H1 (cell line): Measurements from ENCODE around the gene TNIK. TPM values are rescaled to one million over a fixed set of nuclear protein-coding genes. Genes with fewer than 3 reads are reported as not detected.

Experiments used
- CTCF ChIA-PET: fragments of 300-600 bp; sonication (Branson Sonifier 250); formaldehyde crosslinking; loops from one replicate; lab custom pipeline; 2021; ENCODE audit not compliant: partially characterized antibody; lab: Charles Lee
- POLR2A ChIA-PET: fragments of 300-600 bp; sonication (Branson Sonifier 250); formaldehyde crosslinking; loops from one replicate; lab custom pipeline; 2021; ENCODE audit warnings: inconsistent platforms; ENCODE audit not compliant: partially characterized antibody; lab: Charles Lee
- DNase-seq, 2 experiments: peaks; one replicate each; pipeline versions ENCODE4 v3.0.0 to v3.0.0-alpha.2; 2010 to 2022; ENCODE audit warnings: low spot score in 2 of 2, low read depth in 1 of 2, mixed read lengths in 1 of 2
- FAIRE-seq: peaks from 2 replicates; lab custom pipeline; 2011; peaks lifted over from hg19 to GRCh38; lab: Jason Lieb, UNC
- H2AFZ ChIP-seq: 2 replicates; pipeline ENCODE4 v1.8.1; 2012; ENCODE audit warnings: low read length, inconsistent platforms
- H2AK5ac ChIP-seq: 2 replicates; pipeline ENCODE4 v1.6.1; 2013; ENCODE audit warnings: low read depth, low read length
- H2BK120ac ChIP-seq: replicated peaks from 2 replicates; pipeline ENCODE3; 2013; ENCODE audit warnings: low read depth, low read length, inconsistent platforms
- H2BK12ac ChIP-seq: 2 replicates; pipeline ENCODE4 v1.6.1; 2013; ENCODE audit warnings: low read depth, low read length
- H2BK15ac ChIP-seq: 2 replicates; pipeline ENCODE4 v1.6.1; 2013; ENCODE audit warnings: low read length
- H2BK20ac ChIP-seq: 2 replicates; pipeline ENCODE4 v1.6.1; 2013; ENCODE audit warnings: low read length
- H2BK5ac ChIP-seq: 2 replicates; pipeline ENCODE4 v1.6.1; 2013; ENCODE audit warnings: low read depth, low read length
- H3K14ac ChIP-seq: 2 replicates; pipeline ENCODE4 v1.6.1; 2013; ENCODE audit warnings: inconsistent platforms; ENCODE audit not compliant: insufficient read length
- H3K18ac ChIP-seq: 2 replicates; pipeline ENCODE4 v1.6.1; 2013; ENCODE audit warnings: low read length; ENCODE audit errors: extremely low read depth
- H3K23ac ChIP-seq: 2 replicates; pipeline ENCODE4 v1.6.1; 2013; ENCODE audit warnings: inconsistent platforms; ENCODE audit not compliant: insufficient read length
- H3K23me2 ChIP-seq: 2 replicates; pipeline ENCODE4 v1.6.1; 2013; ENCODE audit warnings: low read depth, low read length
- H3K27ac ChIP-seq: 2 replicates; pipeline ENCODE4 v1.6.1; 2011; ENCODE audit warnings: low read depth, low read length, inconsistent platforms
- H3K27me3 ChIP-seq, 4 experiments: replicated peaks in 1 of 4; 1 replicate in 1 of 4; 2 replicates in 3 of 4; pipeline versions ENCODE4 v1.6.1 to v1.8.1; 2011 to 2013; ENCODE audit warnings: low read length in 3 of 4, mild to moderate bottlenecking in 3 of 4, inconsistent platforms in 2 of 4, mixed read lengths in 2 of 4, moderate library complexity in 1 of 4; ENCODE audit not compliant: control insufficient read depth in 3 of 4, insufficient read depth in 3 of 4; ENCODE audit errors: extremely low read depth in 1 of 4
- H3K36me3 ChIP-seq, 4 experiments: 2 replicates each; pipeline versions ENCODE4 v1.6.1 to v1.8.1; 2011 to 2013; ENCODE audit warnings: mild to moderate bottlenecking in 4 of 4, low read length in 3 of 4, moderate library complexity in 2 of 4, control low read depth in 1 of 4, inconsistent platforms in 1 of 4; ENCODE audit not compliant: insufficient read depth in 4 of 4, control insufficient read depth in 2 of 4
- H3K4ac ChIP-seq: replicated peaks from 2 replicates; pipeline ENCODE3; 2013; ENCODE audit warnings: low read length, low read depth, mixed read lengths, inconsistent platforms; ENCODE audit not compliant: insufficient read length
- H3K4me1 ChIP-seq, 4 experiments: replicated peaks in 1 of 4; 1 replicate in 1 of 4; 2 replicates in 3 of 4; pipeline versions ENCODE4 v1.6.1 to v1.8.1; 2011 to 2013; ENCODE audit warnings: low read length in 3 of 4, inconsistent platforms in 2 of 4, mixed read lengths in 1 of 4; ENCODE audit not compliant: insufficient read depth in 4 of 4, control insufficient read depth in 3 of 4
- H3K4me2 ChIP-seq, 2 experiments: 2 replicates each; pipeline versions ENCODE4 v1.6.1 to v1.8.1; 2011 to 2013; ENCODE audit warnings: low read depth in 2 of 2, low read length in 2 of 2, control low read depth in 1 of 2, inconsistent platforms in 1 of 2, mild to moderate bottlenecking in 1 of 2; ENCODE audit not compliant: insufficient read depth in 1 of 2
- H3K4me3 ChIP-seq, 4 experiments: fragments of 200-600, 300-600 bp in 1 of 4; sonication (generic), shearing (Covaris generic), sonication (Bioruptor Twin) in 1 of 4; 2 replicates each; pipeline versions ENCODE4 v1.5.1 to v1.8.1; 2011 to 2016; ENCODE audit warnings: low read length in 4 of 4, low read depth in 3 of 4, control low read depth in 2 of 4, inconsistent platforms in 2 of 4, mild to moderate bottlenecking in 2 of 4, mixed read lengths in 1 of 4, moderate library complexity in 1 of 4; ENCODE audit not compliant: insufficient read depth in 2 of 4; ENCODE audit errors: extremely low read depth in 1 of 4
- H3K56ac ChIP-seq: replicated peaks from 2 replicates; pipeline ENCODE3; 2013; ENCODE audit warnings: low read depth, mild to moderate bottlenecking, mixed read lengths, low read length, inconsistent platforms; ENCODE audit not compliant: insufficient read length
- H3K79me1 ChIP-seq: 2 replicates; pipeline ENCODE4 v1.6.1; 2013; ENCODE audit warnings: low read depth, low read length, control low read depth
- H3K79me2 ChIP-seq, 2 experiments: 2 replicates each; pipeline versions ENCODE4 v1.6.1 to v1.8.1; 2012 to 2013; ENCODE audit warnings: low read length in 2 of 2, mild to moderate bottlenecking in 2 of 2, inconsistent platforms in 1 of 2; ENCODE audit not compliant: insufficient read depth in 2 of 2, control insufficient read depth in 1 of 2
- H3K9ac ChIP-seq, 4 experiments: replicated peaks in 1 of 4; 1 replicate in 1 of 4; 2 replicates in 3 of 4; pipeline versions ENCODE4 v1.6.1 to v1.8.1; 2011 to 2013; ENCODE audit warnings: low read depth in 3 of 4, low read length in 3 of 4, control low read depth in 2 of 4, mild to moderate bottlenecking in 2 of 4, moderate library complexity in 2 of 4, inconsistent platforms in 1 of 4; ENCODE audit errors: extremely low read depth in 1 of 4
- H3K9me3 ChIP-seq, 2 experiments: 2 replicates each; pipeline versions ENCODE4 v1.6.1 to v1.8.1; 2012 to 2013; ENCODE audit warnings: mild to moderate bottlenecking in 2 of 2, moderate library complexity in 2 of 2, control low read depth in 1 of 2, inconsistent platforms in 1 of 2, low read depth in 1 of 2, low read length in 1 of 2, mixed read lengths in 1 of 2; ENCODE audit not compliant: insufficient read depth in 2 of 2
- H4K20me1 ChIP-seq, 2 experiments: replicated peaks in 1 of 2; 2 replicates each; pipeline versions ENCODE3 to v1.8.1; 2011 to 2013; ENCODE audit warnings: inconsistent platforms in 2 of 2, low read length in 2 of 2, mild to moderate bottlenecking in 1 of 2; ENCODE audit not compliant: insufficient read depth in 2 of 2, control insufficient read depth in 1 of 2
- H4K5ac ChIP-seq: 2 replicates; pipeline ENCODE4 v1.6.1; 2013; ENCODE audit warnings: low read length, low read depth, mixed read lengths, inconsistent platforms; ENCODE audit not compliant: insufficient read length
- H4K8ac ChIP-seq: 2 replicates; pipeline ENCODE4 v1.8.0; 2013; ENCODE audit warnings: mild to moderate bottlenecking, moderate library complexity, low read length, inconsistent platforms; ENCODE audit not compliant: insufficient read depth; ENCODE audit errors: extremely low read depth
- H4K91ac ChIP-seq: replicated peaks from 2 replicates; pipeline ENCODE3; 2013; ENCODE audit warnings: low read length, mixed read lengths, inconsistent platforms; ENCODE audit not compliant: insufficient read length
- BACH1 ChIP-seq: IDR thresholded peaks from 2 replicates; pipeline ENCODE4 v1.6.1; 2012; ENCODE audit warnings: low read length, improper control_type of control experiment
- BRCA1 ChIP-seq: IDR thresholded peaks from 2 replicates; pipeline ENCODE4 v1.6.1; 2012; ENCODE audit warnings: low read depth, low read length, improper control_type of control experiment
- CBX5 ChIP-seq: fragments of 300-800, 300-1000 bp; sonication (generic); IDR thresholded peaks from 2 replicates; pipeline ENCODE4 v1.7.1; 2016; ENCODE audit warnings: antibody characterized with exemption, low read length, low read depth
- CBX8 ChIP-seq: fragments of 300-800, 300-1000 bp; sonication (generic); IDR thresholded peaks from 2 replicates; pipeline ENCODE4 v1.7.1; 2016; ENCODE audit warnings: low read depth, low read length, borderline replicate concordance
- CEBPB ChIP-seq: IDR thresholded peaks from 2 replicates; pipeline ENCODE4 v1.6.1; 2012; ENCODE audit warnings: low read depth, low read length
- CHD2 ChIP-seq: IDR thresholded peaks from 2 replicates; pipeline ENCODE4 v1.6.1; 2012; ENCODE audit warnings: low read length, improper control_type of control experiment
- EP300 ChIP-seq, 2 experiments: IDR thresholded peaks; 1 replicate in 1 of 2; 2 replicates in 1 of 2; pipeline ENCODE4 v1.6.1; 2011 to 2012; ENCODE audit warnings: low read depth in 2 of 2, low read length in 2 of 2, mild to moderate bottlenecking in 2 of 2, borderline replicate concordance in 1 of 2, inconsistent platforms in 1 of 2, moderate library complexity in 1 of 2
- HDAC2 ChIP-seq, 2 experiments: fragments of 300-600 bp in 1 of 2; sonication (generic) in 1 of 2; IDR thresholded peaks; 2 replicates each; pipeline ENCODE4 v1.6.1; 2011 to 2012; ENCODE audit warnings: low read depth in 2 of 2, low read length in 2 of 2, mild to moderate bottlenecking in 2 of 2, moderate library complexity in 2 of 2, borderline replicate concordance in 1 of 2, inconsistent platforms in 1 of 2
- JUND ChIP-seq: IDR thresholded peaks from 2 replicates; pipeline ENCODE4 v1.6.1; 2011; ENCODE audit warnings: mild to moderate bottlenecking, improper control_type of control experiment, low read length
- POLR2A ChIP-seq, 2 experiments: IDR thresholded peaks; 1 replicate in 1 of 2; 2 replicates in 1 of 2; pipeline ENCODE4 v1.6.1; 2011; ENCODE audit warnings: low read depth in 2 of 2, low read length in 2 of 2, mild to moderate bottlenecking in 2 of 2; ENCODE audit errors: control extremely low read depth in 1 of 2
- RAD21 ChIP-seq, 2 experiments: IDR thresholded peaks in 1 of 2; conservative IDR thresholded peaks in 1 of 2; 2 replicates each; pipeline ENCODE4 v1.6.1; 2011; ENCODE audit warnings: low read depth in 2 of 2, low read length in 2 of 2, improper control_type of control experiment in 1 of 2, inconsistent platforms in 1 of 2, mild to moderate bottlenecking in 1 of 2, moderate library complexity in 1 of 2
- SP4 ChIP-seq: IDR thresholded peaks from 2 replicates; pipeline ENCODE4 v1.6.1; 2012; ENCODE audit warnings: low read length, inconsistent platforms
- SRF ChIP-seq: IDR thresholded peaks from 2 replicates; pipeline ENCODE4 v1.6.1; 2011; ENCODE audit warnings: mild to moderate bottlenecking, low read depth, low read length, moderate library complexity
- TAF1 ChIP-seq: IDR thresholded peaks from 2 replicates; pipeline ENCODE4 v1.6.1; 2011; ENCODE audit warnings: mild to moderate bottlenecking, low read depth, low read length
- TBP ChIP-seq: IDR thresholded peaks from 2 replicates; pipeline ENCODE4 v1.6.1; 2011; ENCODE audit warnings: low read depth, low read length, improper control_type of control experiment
- WGBS, 2 experiments: shearing (Covaris generic) in 1 of 2; methylation state at CpG; one replicate each; pipeline versions ENCODE4 v1.1.6 to v1.1.7; 2013 to 2015; ENCODE audit warnings: low lambda C conversion rate in 2 of 2, mixed read lengths in 2 of 2, inconsistent platforms in 1 of 2, low coverage in 1 of 2, missing lambda C conversion rate in 1 of 2; ENCODE audit not compliant: insufficient replicate concordance in 2 of 2, insufficient coverage in 1 of 2, insufficient read length in 1 of 2; ENCODE audit errors: extremely low coverage in 1 of 2, missing lambda C conversion rate in 1 of 2; 5-methylcytosine and 5-hydroxymethylcytosine counted together
- polyA plus RNA-seq, 7 experiments: library from polyadenylated mRNA; depleted of rRNA in 3 of 7; stranded (reverse) in 5 of 7; unstranded in 2 of 7; fragments of >200 nt in 5 of 7; fragments of 200-250 nt in 2 of 7; gene quantifications; 1 replicate in 5 of 7; 2 replicates in 1 of 7; 4 replicates in 1 of 7; pipeline versions ENCODE4 v1.2.1 to v1.2.3, GENCODE V29; 2011 to 2013; ENCODE audit warnings: missing spikeins in 2 of 7, mixed read lengths in 2 of 7
- total RNA-seq: library from RNA; stranded (reverse); fragmentation: NEBNext Ultra II Directional; extraction: Animal tissue kit (Norgen Biotek cat#: 25700); gene quantifications from 2 replicates; pipeline ENCODE4 v1.2.1, GENCODE V29; 2021

Gene TNIK
- total and polyA plus RNA-seq, 2 of the 8 experiments (the other 6 are each of a cell fraction or from before 2014, with no cell fraction given): 7.4 to 42.0 TPM

GRCh38 chr3:171201825-171202224 lies 258.4 kb downstream of the TNIK start:
- CTCF ChIA-PET: interaction anchor here (0.6 to 2.1 kb wide), 7 partner anchors 12 to 503 kb away, joined by 3 to 6 read pairs (median 3); no protein-coding TSS in a partner anchor
- POLR2A ChIA-PET: no interaction called here
- TF ChIP-seq CBX8: no peak
- no peak for TF ChIP-seq BRCA1
- TF ChIP-seq HDAC2 (IDR thresholded peaks at IDR 0.05; ENCODE audit: borderline replicate concordance in 1 of 2, low read depth in 2 of 2, low read length in 2 of 2): no peak
- TF ChIP-seq CBX5: no peak
- TF ChIP-seq SRF: no peak
- no peak for TF ChIP-seq TAF1
- no peak for TF ChIP-seq TBP
- TF ChIP-seq RAD21 (IDR thresholded peaks at IDR 0.05 in 1 of 2, conservative IDR thresholded peaks at IDR 0.05 in 1 of 2; ENCODE audit: low read depth in 2 of 2, low read length in 2 of 2): no peak
- no peak for TF ChIP-seq JUND
- TF ChIP-seq SP4: no peak
- TF ChIP-seq EP300 (IDR thresholded peaks at IDR 0.05; ENCODE audit: borderline replicate concordance in 1 of 2, low read depth in 2 of 2, low read length in 2 of 2): no peak
- TF ChIP-seq BACH1: no peak
- TF ChIP-seq CEBPB: no peak
- no peak for TF ChIP-seq CHD2
- no peak for TF ChIP-seq POLR2A (IDR thresholded peaks at IDR 0.05; ENCODE audit: control extremely low read depth in 1 of 2, low read depth in 2 of 2, low read length in 2 of 2)

More at GRCh38 chr3:171201825-171202224, 258.4 kb downstream of the TNIK start:
- Histone ChIP-seq H2AFZ (no peak overlapping the region), H3K4me1 (no peaks in the 10 kb centered on the region; a peak in 1 of 7 replicates), H4K20me1 (no peaks in the 10 kb centered on the region), H4K5ac (no peak overlapping the region), H3K36me3 (no peaks in the 10 kb centered on the region), H2BK12ac (no peak overlapping the region), H2BK15ac (no peak overlapping the region), H3K23me2 (no peaks in the 10 kb centered on the region), H3K27me3 (no peaks in the 10 kb centered on the region; a peak in 1 of 7 replicates), H3K9ac (no peak overlapping the region), H3K27ac (no peak overlapping the region), H2AK5ac (no peak overlapping the region), H3K18ac (no peak overlapping the region), H2BK120ac (no peak overlapping the region), H3K9me3 (no peaks in the 10 kb centered on the region), H3K56ac (no peak overlapping the region), H3K23ac (no peak overlapping the region), H2BK20ac (no peak overlapping the region), H4K8ac (no peak overlapping the region), H3K4me2 (no peak overlapping the region), H2BK5ac (no peak overlapping the region), H3K4ac (no peak overlapping the region), H4K91ac (no peak overlapping the region), H3K79me1 (no peaks in the 10 kb centered on the region), H3K4me3 (no peak overlapping the region), H3K79me2 (no peaks in the 10 kb centered on the region), H3K14ac (no peak overlapping the region)
- WGBS, 2 experiments: 92% methylated on average over 6 of the region's 6 CpGs; no CpG with 5 or more reads in 1 of the 2 experiments
- FAIRE-seq (no peak), DNase-seq (no peak)
